T-cell (primary cell): ENCODE results near the gene HCRTR2. TPM values are rescaled to one million over a fixed set of nuclear protein-coding genes. Genes with fewer than 3 reads are reported as not detected.

Experiments used
- ATAC-seq, 4 experiments: fragments of 200-7000 bp in 3 of 4; fragments of 150-1000 bp in 1 of 4; cut with Tn5 transposase; replicated peaks in 1 of 4; 1 replicate in 3 of 4; 2 replicates in 1 of 4; pipeline ENCODE4 v1.10.0; 2021; ENCODE audit warnings: moderate library complexity in 3 of 4, mild to moderate bottlenecking in 2 of 4, moderate number of reproducible peaks in 1 of 4
- CTCF ChIA-PET, 2 donors: fragments of 300-600 bp; sonication (Branson Sonifier 250); formaldehyde crosslinking; loops; one replicate each; lab custom pipeline; 2022; ENCODE audit warnings: antibody characterized with exemption in 2 of 2; lab: Charles Lee
- POLR2A ChIA-PET, 2 donors: fragments of 300-600 bp; sonication (Branson Sonifier 250); formaldehyde crosslinking; loops; one replicate each; lab custom pipeline; 2022; ENCODE audit warnings: antibody characterized with exemption in 2 of 2; lab: Charles Lee
- DNase-seq, 35 experiments: peaks; one replicate each; pipeline versions ENCODE4 v3.0.0 to v3.0.0-alpha.2; 2013 to 2023
- H3K27ac ChIP-seq: one replicate; pipeline ENCODE4 v1.5.1; 2013; ENCODE audit warnings: low read length
- H3K27me3 ChIP-seq, 2 experiments: replicated peaks in 1 of 2; 1 replicate in 1 of 2; 2 replicates in 1 of 2; pipeline versions ENCODE4 v1.6.1 to v1.7.0; 2013; ENCODE audit warnings: low read length in 1 of 2, mixed read lengths in 1 of 2; ENCODE audit not compliant: control insufficient read depth in 2 of 2, insufficient read depth in 2 of 2; ENCODE audit errors: extremely low read depth in 1 of 2
- H3K36me3 ChIP-seq, 2 donors: 1 replicate in 1 of 2; 2 replicates in 1 of 2; pipeline versions ENCODE4 v1.6.1 to v1.7.0; 2013; ENCODE audit warnings: low read length in 1 of 2; ENCODE audit not compliant: control insufficient read depth in 2 of 2, insufficient read depth in 1 of 2; ENCODE audit errors: extremely low read depth in 1 of 2
- H3K4me1 ChIP-seq, 2 experiments: 1 replicate in 1 of 2; 2 replicates in 1 of 2; pipeline versions ENCODE4 v1.6.1 to v1.7.0; 2013; ENCODE audit warnings: low read length in 2 of 2, mixed read lengths in 1 of 2; ENCODE audit not compliant: insufficient read depth in 2 of 2, control insufficient read depth in 1 of 2; ENCODE audit errors: extremely low read depth in 1 of 2
- H3K4me3 ChIP-seq, 2 donors: 1 replicate in 1 of 2; 2 replicates in 1 of 2; pipeline versions ENCODE4 v1.5.1 to v1.7.0; 2013; ENCODE audit warnings: mild to moderate bottlenecking in 2 of 2, low read length in 1 of 2, moderate library complexity in 1 of 2; ENCODE audit not compliant: control insufficient read depth in 1 of 2; ENCODE audit errors: extremely low read depth in 1 of 2
- H3K9me3 ChIP-seq: 2 replicates; pipeline ENCODE4 v1.7.0; 2013
- H3K27ac Mint-ChIP-seq, 2 donors: one replicate each; pipeline ENCODE4 v1.8.0; 2020 to 2021; ENCODE audit warnings: mild to moderate bottlenecking in 2 of 2, mixed read lengths in 2 of 2
- H3K27me3 Mint-ChIP-seq, 2 donors: one replicate each; pipeline ENCODE4 v1.8.0; 2021 to 2022; ENCODE audit warnings: mixed read lengths in 2 of 2
- H3K36me3 Mint-ChIP-seq: one replicate; pipeline ENCODE4 v1.8.0; 2021; ENCODE audit warnings: mixed read lengths
- H3K4me1 Mint-ChIP-seq, 3 donors: one replicate each; pipeline ENCODE4 v1.8.0; 2020 to 2022; ENCODE audit warnings: mixed read lengths in 3 of 3, mild to moderate bottlenecking in 1 of 3
- H3K4me3 Mint-ChIP-seq, 3 donors: one replicate each; pipeline ENCODE4 v1.8.0; 2020 to 2022; ENCODE audit warnings: mild to moderate bottlenecking in 3 of 3, mixed read lengths in 3 of 3, moderate library complexity in 3 of 3
- H3K9me3 Mint-ChIP-seq, 3 donors: one replicate each; pipeline ENCODE4 v1.8.0; 2020 to 2022; ENCODE audit warnings: mixed read lengths in 3 of 3
- WGBS: methylation state at CpG from one replicate; pipeline ENCODE4 v1.1.5; 2013; ENCODE audit warnings: missing lambda C conversion rate; ENCODE audit not compliant: insufficient coverage; 5-methylcytosine and 5-hydroxymethylcytosine counted together
- total RNA-seq, 35 experiments: library from RNA in 6 of 35; stranded (reverse) in 6 of 35; fragments of 120-200 nt in 1 of 35; gene quantifications; one replicate each; pipeline versions ENCODE4 v1.2.1 to v1.2.4 and lab custom pipeline; 2013 to 2026

HCRTR2 gene
- total RNA-seq, 5 donors from 2014 or later (not counting 1 experiment from before 2014, with no cell fraction given): not detected

- CTCF ChIA-PET: no interaction called here
- no peaks in the 10 kb centered on the region for H3K4me1 Mint-ChIP-seq
- no peak overlapping the region for H3K4me3 ChIP-seq
- DNase-seq (no peak), ATAC-seq (no peak)
- POLR2A ChIA-PET: no interaction called here
- H3K36me3 Mint-ChIP-seq: no peaks in the 10 kb centered on the region
- no peak overlapping the region for H3K27ac ChIP-seq
- H3K27me3 ChIP-seq: peaks cover 0 to 4% of the 10 kb centered on the region in 2 experiments
- WGBS: 60% methylated on average over 1 of the region's 1 CpG
- no peaks in the 10 kb centered on the region for H3K9me3 ChIP-seq
- H3K27me3 Mint-ChIP-seq: peaks cover 6% of the 10 kb centered on the region in 2 donors
- H3K36me3 ChIP-seq: no peaks in the 10 kb centered on the region
- H3K9me3 Mint-ChIP-seq: peaks cover 12 to 23% (median 15%) of the 10 kb centered on the region in 3 donors
- H3K4me1 ChIP-seq: no peaks in the 10 kb centered on the region
- no peak overlapping the region for H3K4me3 Mint-ChIP-seq
- no peak overlapping the region for H3K27ac Mint-ChIP-seq
Observed at GRCh38 chr6:55180258-55180657, 5.9 kb downstream of the HCRTR2 start.

GRCh38 chr6:55182016-55182650 is 7.8 kb downstream of the HCRTR2 start:
- Histone ChIP-seq H3K36me3 (no peaks in the 10 kb centered on the region), H3K27ac (no peak overlapping the region), H3K9me3 (no peaks in the 10 kb centered on the region), H3K4me3 (no peak overlapping the region), H3K4me1 (no peaks in the 10 kb centered on the region), H3K27me3 (no peaks in the 10 kb centered on the region)
- H3K9me3 Mint-ChIP-seq: peaks cover 5 to 10% (median 9%) of the 10 kb centered on the region in 3 donors
- no peaks in the 10 kb centered on the region for H3K4me1 Mint-ChIP-seq
- no peak overlapping the region for H3K27ac Mint-ChIP-seq
- DNase-seq (no peak), ATAC-seq (no peak)
- 62% methylated on average over 3 of the region's 7 CpGs for WGBS
- POLR2A ChIA-PET: no interaction called here
- H3K27me3 Mint-ChIP-seq: no peaks in the 10 kb centered on the region
- H3K36me3 Mint-ChIP-seq: no peaks in the 10 kb centered on the region
- CTCF ChIA-PET: no interaction called here
- H3K4me3 Mint-ChIP-seq: no peak overlapping the region

- H3K27me3 ChIP-seq: no peaks in the 10 kb centered on the region
Observed at GRCh38 chr6:55184782-55185530, 10.6 kb downstream of the HCRTR2 start.

GRCh38 chr6:55198715-55199114 is 24.4 kb downstream of the HCRTR2 start:
- POLR2A ChIA-PET: no interaction called here
- Mint-ChIP-seq H3K9me3 (no peaks in the 10 kb centered on the region), H3K4me1 (no peaks in the 10 kb centered on the region), H3K27ac (no peak overlapping the region), H3K27me3 (no peaks in the 10 kb centered on the region), H3K4me3 (no peak overlapping the region), H3K36me3 (no peaks in the 10 kb centered on the region)
- no peak for DNase-seq
- Histone ChIP-seq H3K36me3 (no peaks in the 10 kb centered on the region), H3K9me3 (no peaks in the 10 kb centered on the region), H3K27me3 (no peaks in the 10 kb centered on the region), H3K4me1 (no peaks in the 10 kb centered on the region), H3K27ac (no peak overlapping the region), H3K4me3 (no peak overlapping the region)
- no peak for ATAC-seq
- CTCF ChIA-PET: no interaction called here

More at GRCh38 chr6:55184782-55185530, 10.6 kb downstream of the HCRTR2 start:
- ChIA-PET CTCF (no interaction called here), POLR2A (no interaction called here)
- whole genome bisulfite sequencing: no CpG with 5 or more reads among the region's 4 CpGs
- no peak overlapping the region for H3K4me3 ChIP-seq
- H3K4me1 ChIP-seq: no peaks in the 10 kb centered on the region
- ATAC-seq (no peak), DNase-seq (no peak)
- Mint-ChIP-seq H3K36me3 (no peaks in the 10 kb centered on the region), H3K27ac (no peak overlapping the region), H3K4me1 (no peaks in the 10 kb centered on the region), H3K4me3 (no peak overlapping the region), H3K9me3 (peaks cover 6 to 11% (median 8%) of the 10 kb centered on the region in 3 donors), H3K27me3 (no peaks in the 10 kb centered on the region)
- H3K36me3 ChIP-seq: no peaks in the 10 kb centered on the region
- H3K27ac ChIP-seq: no peak overlapping the region
- H3K9me3 ChIP-seq: no peaks in the 10 kb centered on the region

- peaks cover 0 to 2% (median 0%) of the 10 kb centered on the region in 3 donors for H3K9me3 Mint-ChIP-seq
- H3K27ac Mint-ChIP-seq: no peak overlapping the region
- Histone ChIP-seq H3K27me3 (no peaks in the 10 kb centered on the region), H3K36me3 (no peaks in the 10 kb centered on the region), H3K4me3 (no peak overlapping the region), H3K27ac (no peak overlapping the region), H3K9me3 (no peaks in the 10 kb centered on the region), H3K4me1 (no peaks in the 10 kb centered on the region)
- no peak overlapping the region for H3K4me3 Mint-ChIP-seq
- ATAC-seq: no peak
- DNase-seq: no peak
- H3K4me1 Mint-ChIP-seq: no peaks in the 10 kb centered on the region
- no peaks in the 10 kb centered on the region for H3K36me3 Mint-ChIP-seq
- H3K27me3 Mint-ChIP-seq: no peaks in the 10 kb centered on the region
- ChIA-PET POLR2A (no interaction called here), CTCF (no interaction called here)
Observed at GRCh38 chr6:55199239-55199638, 24.9 kb downstream of the HCRTR2 start.

- H3K4me1 ChIP-seq: no peaks in the 10 kb centered on the region
- DNase-seq (no peak), ATAC-seq (no peak)
- H3K36me3 ChIP-seq: no peaks in the 10 kb centered on the region
- H3K4me3 ChIP-seq: no peak overlapping the region
- H3K36me3 Mint-ChIP-seq: no peaks in the 10 kb centered on the region
- peaks cover 5 to 21% (median 8%) of the 10 kb centered on the region in 3 donors for H3K9me3 Mint-ChIP-seq
- ChIA-PET POLR2A (no interaction called here), CTCF (no interaction called here)
- no peaks in the 10 kb centered on the region for H3K4me1 Mint-ChIP-seq
- no peaks in the 10 kb centered on the region for H3K27me3 Mint-ChIP-seq
- H3K27ac Mint-ChIP-seq: no peak overlapping the region
- H3K4me3 Mint-ChIP-seq: no peak overlapping the region
- no CpG with 5 or more reads among the region's 3 CpGs for WGBS
- no peaks in the 10 kb centered on the region for H3K9me3 ChIP-seq
- no peak overlapping the region for H3K27ac ChIP-seq
- no peaks in the 10 kb centered on the region for H3K27me3 ChIP-seq
Observed at GRCh38 chr6:55208478-55209458, 34.5 kb downstream of the HCRTR2 start.
